ENCODE results near the gene DIS3L2.
"Not testable (repeated sequence)": the region's sequence is repeated elsewhere in the genome, so short reads cannot be mapped to it uniquely, and the experiment has no call there.

GRCh38 chr2:232370007-232370406 lies 408.5 kb downstream of the DIS3L2 start:
- not testable (repeated sequence) for TF ChIP-seq POLR2A, CTCF (IDR thresholded peaks at IDR 0.05)

Data from uterus (tissue), 2 donors.